ENCODE results near the gene SNPH.
"Not testable (repeated sequence)": the region's sequence is repeated elsewhere in the genome, so short reads cannot be mapped to it uniquely, and the experiment has no call there.

- not testable (repeated sequence) for TF ChIP-seq CTCF, EP300, POLR2A (IDR thresholded peaks at IDR 0.05)
Observed at GRCh38 chr20:1250282-1250681, 15.8 kb upstream of the SNPH start.
